ENCODE results near the gene OSBP.
"Not testable (repeated sequence)": the region's sequence is repeated elsewhere in the genome, so short reads cannot be mapped to it uniquely, and the experiment has no call there.

The OSBP gene

GRCh38 chr11:59550842-59551658 lies 64.5 kb downstream of the OSBP start:
- no peak for DNase-seq

GRCh38 chr11:59550368-59550841 lies 65.2 kb downstream of the OSBP start:
- DNase-seq, result no peak

GRCh38 chr11:59548309-59548656 lies 67.3 kb downstream of the OSBP start:
- no peak for DNase-seq

- not testable (repeated sequence) for DNase-seq
Observed at GRCh38 chr11:59547605-59548308, 67.8 kb downstream of the OSBP start.

GRCh38 chr11:59545179-59546020 lies 70.2 kb downstream of the OSBP start:
- no peak for DNase-seq

GRCh38 chr11:59544869-59545178 lies 70.8 kb downstream of the OSBP start:
- DNase-seq, result no peak

- DNase-seq, result not testable (repeated sequence)
Observed at GRCh38 chr11:59543713-59544112, 71.9 kb downstream of the OSBP start.

- DNase-seq, result no peak
Observed at GRCh38 chr11:59542142-59542810, 73.3 kb downstream of the OSBP start.

GRCh38 chr11:59534676-59535075 lies 80.9 kb downstream of the OSBP start:
- no peak for DNase-seq

- no peak for DNase-seq
Observed at GRCh38 chr11:59532620-59533019, 83.0 kb downstream of the OSBP start.

- DNase-seq, result no peak
Observed at GRCh38 chr11:59528711-59529110, 86.9 kb downstream of the OSBP start.

Data from NCI-H1048 (cell line).